ENCODE data around the gene SLC38A6.
"Not testable (repeated sequence)": the region's sequence is repeated elsewhere in the genome, so short reads cannot be mapped to it uniquely, and the experiment has no call there.

SLC38A6 gene

GRCh38 chr14:61090432-61091216, 109.6 kb downstream of the SLC38A6 start:
- peaks cover 2% of the 10 kb centered on the region for H3K27me3 Mint-ChIP-seq (ENCODE audit: low read depth, poor library complexity)
- H3K4me3 Mint-ChIP-seq = no peak overlapping the region
- no peak for TF ChIP-seq CTCF (IDR thresholded peaks at IDR 0.05)
- DNase-seq = no peak
- peak overlapping the region; percentile 70 for H3K27ac Mint-ChIP-seq
- peaks cover 40% of the 10 kb centered on the region for H3K36me3 Mint-ChIP-seq (ENCODE audit: low read depth)
- H3K9me3 Mint-ChIP-seq = peaks cover 46% of the 10 kb centered on the region
- peaks cover 30% of the 10 kb centered on the region for H3K4me1 Mint-ChIP-seq

GRCh38 chr14:61091657-61092273, 110.7 kb downstream of the SLC38A6 start:
- Mint-ChIP-seq H3K4me1 (peaks cover 30% of the 10 kb centered on the region), H3K27ac (no peak overlapping the region), H3K27me3 (ENCODE audit: low read depth, poor library complexity) (peaks cover 2% of the 10 kb centered on the region), H3K9me3 (peaks cover 48% of the 10 kb centered on the region), H3K36me3 (ENCODE audit: low read depth) (peaks cover 44% of the 10 kb centered on the region), H3K4me3 (no peak overlapping the region)
- no peak for DNase-seq
- TF ChIP-seq CTCF (IDR thresholded peaks at IDR 0.05) = no peak

- H3K27me3 Mint-ChIP-seq (ENCODE audit: low read depth, poor library complexity); H3K4me3 Mint-ChIP-seq; DNase-seq; H3K27ac Mint-ChIP-seq: not testable (repeated sequence)
- Mint-ChIP-seq H3K36me3 (ENCODE audit: low read depth) (peaks cover 66% of the 10 kb centered on the region), H3K9me3 (peaks cover 72% of the 10 kb centered on the region), H3K4me1 (peaks cover 32% of the 10 kb centered on the region)
Observed at GRCh38 chr14:61098096-61098495, 117.1 kb downstream of the SLC38A6 start.

GRCh38 chr14:61098721-61099120, 117.7 kb downstream of the SLC38A6 start:
- Mint-ChIP-seq H3K27ac (no peak overlapping the region), H3K9me3 (peaks cover 65% of the 10 kb centered on the region), H3K4me3 (no peak overlapping the region), H3K27me3 (ENCODE audit: low read depth, poor library complexity) (peaks cover 6% of the 10 kb centered on the region), H3K36me3 (ENCODE audit: low read depth) (peaks cover 60% of the 10 kb centered on the region), H3K4me1 (peaks cover 38% of the 10 kb centered on the region)
- TF ChIP-seq CTCF (IDR thresholded peaks at IDR 0.05) = no peak
- DNase-seq = no peak

GRCh38 chr14:61099216-61099835, 118.3 kb downstream of the SLC38A6 start:
- Mint-ChIP-seq H3K27me3 (ENCODE audit: low read depth, poor library complexity) (peaks cover 6% of the 10 kb centered on the region), H3K9me3 (peaks cover 59% of the 10 kb centered on the region), H3K4me3 (no peak overlapping the region), H3K27ac (no peak overlapping the region), H3K36me3 (ENCODE audit: low read depth) (peaks cover 54% of the 10 kb centered on the region), H3K4me1 (peaks cover 44% of the 10 kb centered on the region)
- no peak for DNase-seq
- no peak for TF ChIP-seq CTCF (IDR thresholded peaks at IDR 0.05)

GRCh38 chr14:61101803-61102548, 120.9 kb downstream of the SLC38A6 start:
- peaks cover 30% of the 10 kb centered on the region for H3K36me3 Mint-ChIP-seq (ENCODE audit: low read depth)
- no peak for DNase-seq

More at GRCh38 chr14:61101803-61102548, 120.9 kb downstream of the SLC38A6 start:
- Mint-ChIP-seq H3K9me3 (peaks cover 34% of the 10 kb centered on the region), H3K4me1 (peaks cover 54% of the 10 kb centered on the region), H3K27me3 (ENCODE audit: low read depth, poor library complexity) (peaks cover 6% of the 10 kb centered on the region), H3K27ac (no peak overlapping the region), H3K4me3 (no peak overlapping the region)
- TF ChIP-seq CTCF (IDR thresholded peaks at IDR 0.05) = no peak
